ENCODE results near the gene ST13. TPM values are rescaled to one million over a fixed set of nuclear protein-coding genes. Genes with fewer than 3 reads are reported as not detected.
"Not testable (repeated sequence)": the region's sequence is repeated elsewhere in the genome, so short reads cannot be mapped to it uniquely, and the experiment has no call there.

Gene ST13
- total and polyA plus RNA-seq, 5 experiments from 2014 or later: 221 to 283 (median 244) TPM

DNA sequence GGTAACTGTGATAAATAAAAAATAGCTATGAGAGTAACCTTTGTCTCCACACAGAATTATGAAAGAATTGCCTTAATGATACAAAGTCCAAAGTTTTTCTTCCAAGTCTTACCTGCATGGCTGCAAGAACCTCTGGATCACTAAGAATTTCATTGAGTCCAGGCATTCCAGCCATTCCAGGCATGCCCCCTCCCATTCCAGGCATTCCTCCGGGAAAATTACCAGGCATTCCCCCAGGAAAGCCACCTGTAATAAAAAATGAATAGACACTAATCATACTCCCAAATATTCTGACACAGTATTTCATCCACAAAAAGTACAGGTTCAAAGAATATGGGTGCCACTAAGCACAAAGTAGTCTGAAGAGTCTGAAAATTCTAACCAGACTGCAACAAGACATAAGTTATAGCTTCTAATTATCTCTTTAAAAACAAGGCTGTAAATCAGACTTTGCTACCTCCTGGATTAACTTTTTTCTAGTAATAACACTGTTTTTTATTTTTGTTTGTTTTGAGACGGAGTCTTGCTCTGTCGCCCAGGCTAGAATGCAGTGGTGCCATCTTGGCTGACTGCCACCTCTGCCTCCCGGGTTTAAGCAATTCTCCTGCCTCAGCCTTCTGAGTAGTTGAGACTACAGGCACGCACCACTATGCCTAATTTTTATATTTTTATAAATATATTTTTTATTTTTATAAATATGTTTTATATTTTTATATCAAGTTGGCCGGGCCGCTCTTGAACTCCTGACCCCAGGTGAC is 29.3 kb downstream of the ST13 start:
- Mint-ChIP-seq H3K27me3 (no peaks in the 10 kb centered on the region), H3K27ac (peak overlapping the region in 3 of 10 donors; percentile 5 to 47 (median 19)), H3K4me1 (no peaks in the 10 kb centered on the region), H3K4me3 (no peak overlapping the region), H3K36me3 (peaks cover 0 to 72% (median 14%) of the 10 kb centered on the region in 3 donors), H3K9me3 (no peaks in the 10 kb centered on the region)
- DNase-seq (no peak), ATAC-seq (no peak)
- POLR2A ChIA-PET: no interaction called here

DNA sequence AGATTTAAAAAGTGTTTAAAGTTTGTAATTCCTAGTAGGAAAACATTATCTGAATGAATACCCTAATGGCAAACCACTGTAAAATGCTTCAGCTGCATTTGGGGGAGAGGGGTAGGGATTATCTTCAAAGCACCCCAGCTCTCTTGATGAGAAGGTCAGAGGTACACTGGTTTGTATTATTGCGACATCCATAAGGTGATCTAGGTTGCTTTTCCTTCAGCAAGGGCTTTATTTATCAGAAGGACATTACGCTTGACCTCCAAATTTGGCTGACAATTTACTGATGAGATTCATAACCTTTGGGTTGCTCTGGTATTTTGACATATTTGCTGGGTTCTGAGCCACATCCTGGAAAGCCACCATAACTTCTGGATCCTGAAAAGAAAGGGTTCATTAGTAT is 30.1 kb downstream of the ST13 start:
- Mint-ChIP-seq H3K27ac (peak overlapping the region in 1 of 10 donors; percentile 81), H3K36me3 (peaks cover 0 to 64% (median 11%) of the 10 kb centered on the region in 3 donors)
- H3K4me1 Mint-ChIP-seq, H3K27me3 Mint-ChIP-seq, DNase-seq, H3K9me3 Mint-ChIP-seq, POLR2A ChIA-PET, H3K4me3 Mint-ChIP-seq, ATAC-seq: not testable (repeated sequence)

DNA sequence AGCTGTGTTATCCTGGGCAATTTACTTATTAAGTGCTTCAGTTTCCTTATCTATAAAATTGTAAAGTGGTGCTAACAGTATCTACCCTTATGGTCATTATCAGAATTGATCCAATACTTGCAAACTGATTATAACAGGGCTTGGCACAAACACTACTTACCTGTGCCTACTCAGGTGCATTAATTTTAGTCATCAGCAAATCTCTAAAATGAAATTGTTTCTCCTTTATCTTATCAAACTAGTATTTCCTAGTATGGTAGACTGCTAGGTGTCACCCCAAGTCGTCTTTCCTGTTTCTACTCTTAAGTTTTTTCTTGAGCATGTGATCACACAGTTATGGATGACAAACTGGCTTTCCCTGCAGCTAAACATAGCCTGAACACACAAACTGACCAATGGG is 33.0 kb downstream of the ST13 start:
- ATAC-seq: no peak
- H3K27ac Mint-ChIP-seq: peak overlapping the region in 1 of 10 donors; percentile 15
- H3K4me3 Mint-ChIP-seq: no peak overlapping the region
- no peaks in the 10 kb centered on the region for H3K9me3 Mint-ChIP-seq
- no peaks in the 10 kb centered on the region for H3K27me3 Mint-ChIP-seq
- DNase-seq: no peak
- POLR2A ChIA-PET: no interaction called here
- H3K36me3 Mint-ChIP-seq: peaks cover 0 to 42% (median 4%) of the 10 kb centered on the region in 3 donors
- H3K4me1 Mint-ChIP-seq: peaks cover 4 to 12% (median 7%) of the 10 kb centered on the region in 4 donors

DNA sequence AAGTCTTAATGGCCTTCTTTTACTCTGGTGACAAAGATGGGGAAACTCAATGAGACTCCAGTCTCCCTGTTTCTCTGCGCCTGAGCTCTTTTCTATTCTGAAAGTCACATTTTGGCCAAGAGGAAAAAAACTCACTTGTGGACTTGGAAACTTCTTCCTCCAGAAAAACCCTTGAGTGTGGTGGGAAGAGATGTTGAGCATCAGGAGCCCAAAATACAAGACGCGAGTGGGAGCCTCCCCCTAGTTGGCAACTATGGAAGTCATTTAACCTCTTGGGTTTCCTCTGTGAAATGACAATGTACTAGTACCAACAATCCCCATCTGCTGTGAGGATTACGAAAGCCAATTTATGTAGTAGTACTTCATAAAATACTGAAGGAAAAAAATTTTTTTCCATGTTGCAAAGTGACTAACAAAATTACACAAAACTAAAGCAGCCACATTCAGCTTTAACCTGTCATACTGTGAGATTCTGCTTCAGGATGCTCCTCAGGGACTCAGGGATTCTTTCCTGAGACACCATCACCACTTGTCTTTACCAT is 36.8 kb downstream of the ST13 start:
- Mint-ChIP-seq H3K27me3 (no peaks in the 10 kb centered on the region), H3K9me3 (no peaks in the 10 kb centered on the region), H3K4me3 (peak overlapping the region; percentile 82 to 99 (median 96)), H3K4me1 (peaks cover 18 to 38% (median 24%) of the 10 kb centered on the region in 4 donors), H3K27ac (peak overlapping the region in 8 of 10 donors; percentile 53 to 96 (median 90)), H3K36me3 (peaks cover 0 to 17% (median 0%) of the 10 kb centered on the region in 3 donors)
- ATAC-seq: no peak
- DNase-seq: no peak
- POLR2A ChIA-PET: interaction anchor here (0.7 to 3.5 kb wide), 5 partner anchors 9 to 197 kb away, joined by 3 to 22 read pairs (median 4); partner anchors contain the start of genes RBX1, ST13 and XPNPEP3

- ATAC-seq (peak; percentile 92 to 94), DNase-seq (peak; percentile 76 to 92 (median 84))
- H3K4me1 Mint-ChIP-seq: peaks cover 18 to 42% (median 28%) of the 10 kb centered on the region in 4 donors
- H3K36me3 Mint-ChIP-seq: peaks cover 0 to 16% (median 0%) of the 10 kb centered on the region in 3 donors
- POLR2A ChIA-PET: interaction anchor here (0.7 to 3.5 kb wide), 6 partner anchors 9 to 135 kb away, joined by 3 to 22 read pairs (median 4); partner anchors contain the start of genes RBX1, ST13 and XPNPEP3
- H3K27ac Mint-ChIP-seq: peak within 1 kb of the TSS; percentile 76 to 96 (median 94)
- H3K4me3 Mint-ChIP-seq: peak within 1 kb of the TSS; percentile 82 to 99 (median 96)
- no peaks in the 10 kb centered on the region for H3K9me3 Mint-ChIP-seq
- no peaks in the 10 kb centered on the region for H3K27me3 Mint-ChIP-seq
Measured at GRCh38 chr22:40818747-40819598, 37.5 kb downstream of the ST13 start, which contains the start of gene SLC25A17. SLC25A17 (minus strand) TSS chr22:40819346; CDS start chr22:40819248, 98 bp downstream.

GRCh38 chr22:40818192-40818746 is 38.2 kb downstream of the ST13 start:
- ATAC-seq (peak; percentile 3 to 5), DNase-seq (peak in 4 of 10 donors; percentile 7 to 29 (median 22))
- peak overlapping the region; percentile 76 to 96 (median 94) for H3K27ac Mint-ChIP-seq
- H3K9me3 Mint-ChIP-seq: no peaks in the 10 kb centered on the region
- H3K4me3 Mint-ChIP-seq: peak overlapping the region; percentile 82 to 99 (median 96)
- H3K4me1 Mint-ChIP-seq: peaks cover 18 to 46% (median 30%) of the 10 kb centered on the region in 4 donors
- no peaks in the 10 kb centered on the region for H3K27me3 Mint-ChIP-seq
- peaks cover 0 to 18% (median 0%) of the 10 kb centered on the region in 3 donors for H3K36me3 Mint-ChIP-seq
- POLR2A ChIA-PET: interaction anchor here (0.7 to 3.5 kb wide), 3 partner anchors 38 to 135 kb away, joined by 3 to 22 read pairs (median 4); partner anchors contain the start of genes ST13 and XPNPEP3

- H3K4me3 Mint-ChIP-seq: peak overlapping the region; percentile 82 to 99 (median 96)
- H3K9me3 Mint-ChIP-seq: no peaks in the 10 kb centered on the region
- peaks cover 0 to 21% (median 2%) of the 10 kb centered on the region in 3 donors for H3K36me3 Mint-ChIP-seq
- POLR2A ChIA-PET: interaction anchor here (3.5 kb wide), 1 partner anchor 39 kb away, joined by 22 read pairs; the partner anchor contains the start of genes ST13 and XPNPEP3
- no peak for DNase-seq
- H3K27ac Mint-ChIP-seq: peak overlapping the region in 8 of 10 donors; percentile 70 to 96 (median 86)
- no peak for ATAC-seq
- H3K27me3 Mint-ChIP-seq: no peaks in the 10 kb centered on the region
- H3K4me1 Mint-ChIP-seq: peaks cover 18 to 49% (median 32%) of the 10 kb centered on the region in 4 donors
Measured at GRCh38 chr22:40817737-40818136, 38.7 kb downstream of the ST13 start.

GRCh38 chr22:40813912-40814315 is 42.5 kb downstream of the ST13 start:
- H3K9me3 Mint-ChIP-seq: no peaks in the 10 kb centered on the region
- peaks cover 26 to 42% (median 32%) of the 10 kb centered on the region in 4 donors for H3K4me1 Mint-ChIP-seq
- DNase-seq: no peak
- H3K36me3 Mint-ChIP-seq: peaks cover 0 to 26% (median 2%) of the 10 kb centered on the region in 3 donors
- no peak overlapping the region for H3K27ac Mint-ChIP-seq
- no peak for ATAC-seq
- POLR2A ChIA-PET: no interaction called here
- no peak overlapping the region for H3K4me3 Mint-ChIP-seq
- H3K27me3 Mint-ChIP-seq: no peaks in the 10 kb centered on the region

DNA sequence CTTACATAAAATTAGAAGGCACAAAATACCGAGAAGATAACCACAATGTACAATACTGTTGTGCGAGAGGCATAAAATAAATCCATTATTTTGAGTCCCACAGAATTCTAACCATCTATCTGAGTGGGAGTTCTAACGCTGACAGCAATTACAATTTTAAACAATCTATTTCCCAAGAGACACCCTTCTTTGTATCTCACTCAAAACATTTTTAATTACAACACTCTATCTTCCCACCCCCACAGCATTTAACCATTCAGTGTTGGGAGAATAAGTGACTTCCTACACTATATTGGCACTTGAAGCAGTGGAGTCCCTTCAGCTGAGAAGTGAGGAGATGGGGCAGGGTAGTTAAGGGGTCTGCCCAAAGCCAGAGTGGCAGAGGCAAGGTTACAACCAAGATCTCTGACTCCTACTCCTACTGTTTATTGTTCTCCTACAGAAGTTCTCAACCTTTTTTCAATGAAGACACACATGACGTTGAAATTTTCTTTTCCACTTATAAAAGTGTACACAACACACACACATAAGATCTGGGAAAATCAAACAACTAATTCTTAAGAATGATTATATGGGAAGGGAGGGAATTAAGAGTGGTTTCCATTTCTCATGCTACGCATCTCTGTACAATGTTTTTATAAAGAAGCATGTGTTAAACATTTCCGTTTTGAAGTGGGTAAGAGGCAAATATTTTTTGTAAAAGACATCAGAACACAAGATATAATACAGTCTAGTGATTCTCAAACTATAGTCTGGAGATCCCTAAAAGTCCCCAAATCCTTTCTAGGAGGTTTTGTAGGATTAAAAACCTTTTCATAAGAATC is 48.2 kb downstream of the ST13 start:
- Mint-ChIP-seq H3K4me1 (peaks cover 4 to 18% (median 15%) of the 10 kb centered on the region in 4 donors), H3K4me3 (no peak overlapping the region), H3K36me3 (peaks cover 0 to 22% (median 4%) of the 10 kb centered on the region in 3 donors), H3K27ac (no peak overlapping the region), H3K9me3 (no peaks in the 10 kb centered on the region), H3K27me3 (no peaks in the 10 kb centered on the region)
- no peak for ATAC-seq
- POLR2A ChIA-PET: no interaction called here
- no peak for DNase-seq

- POLR2A ChIA-PET: interaction anchor here (0.6 to 1.0 kb wide), 3 partner anchors 12 to 347 kb away, joined by 3 to 5 read pairs (median 3); partner anchors contain the start of gene SLC25A17
- H3K27ac Mint-ChIP-seq: peak overlapping the region in 1 of 10 donors; percentile 51
Measured at GRCh38 chr22:40806711-40807110, 49.7 kb downstream of the ST13 start.

GRCh38 chr22:40805699-40806203 is 50.7 kb downstream of the ST13 start:
- H3K27me3 Mint-ChIP-seq: no peaks in the 10 kb centered on the region
- H3K36me3 Mint-ChIP-seq: peaks cover 0 to 14% (median 2%) of the 10 kb centered on the region in 3 donors
- H3K4me1 Mint-ChIP-seq: peaks cover 2 to 16% (median 11%) of the 10 kb centered on the region in 4 donors
- ATAC-seq (no peak), DNase-seq (no peak)
- no peaks in the 10 kb centered on the region for H3K9me3 Mint-ChIP-seq
- H3K4me3 Mint-ChIP-seq: no peak overlapping the region
- POLR2A ChIA-PET: interaction anchor here (1.0 kb wide), 1 partner anchor 13 kb away, joined by 3 read pairs; the partner anchor contains the start of gene SLC25A17
- H3K27ac Mint-ChIP-seq: no peak overlapping the region

More at GRCh38 chr22:40806711-40807110, 49.7 kb downstream of the ST13 start:
- no peaks in the 10 kb centered on the region for H3K27me3 Mint-ChIP-seq
- no peaks in the 10 kb centered on the region for H3K9me3 Mint-ChIP-seq
- DNase-seq (no peak), ATAC-seq (no peak)
- H3K4me1 Mint-ChIP-seq: peaks cover 2 to 16% (median 13%) of the 10 kb centered on the region in 4 donors
- H3K4me3 Mint-ChIP-seq: no peak overlapping the region
- peaks cover 0 to 17% (median 2%) of the 10 kb centered on the region in 3 donors for H3K36me3 Mint-ChIP-seq

Data from naive thymus-derived CD8-positive, alpha-beta T cell (primary cell).